ENCODE data around the gene PIM1. TPM values are rescaled to one million over a fixed set of nuclear protein-coding genes. Genes with fewer than 3 reads are reported as not detected.
A peak's percentile ranks its signal among the peaks of the same experiment; 100 is the strongest.

PIM1 gene
- total and polyA plus RNA-seq, 9 of the 15 experiments (the other 6 are each of a cell fraction or from before 2014, with no cell fraction given), result 19.0 to 789 (median 212) TPM

GRCh38 chr6:37127961-37128862 lies 41.7 kb upstream of the PIM1 start (continued):
- TF ChIP-seq ZNF395 (CRISPR knock-in tag; IDR thresholded peaks at IDR 0.05), result peak; percentile 71; the same call in 1 of the 2 replicates
- TF ChIP-seq CREB3L1 (IDR thresholded peaks at IDR 0.05; ENCODE audit: borderline replicate concordance, low read depth), result peak; percentile 45; the same call in 1 of the 2 replicates
- TF ChIP-seq HOMEZ (CRISPR knock-in tag; IDR thresholded peaks at IDR 0.05), result no peak
- TF ChIP-seq ZNF584 (CRISPR knock-in tag; IDR thresholded peaks at IDR 0.05; ENCODE audit: low read depth), result peak; percentile 44; the same call in 1 of the 2 replicates
- 0 out of 4 replicates have a peak, but pooled peaks of 1 of the 2 experiments have one; percentile 22 for TF ChIP-seq ARNT (IDR thresholded peaks at IDR 0.05)
- 0 out of 2 replicates have a peak, but pooled peaks have one; percentile 21 for TF ChIP-seq NFE2L1 (tag; IDR thresholded peaks at IDR 0.05; ENCODE audit: borderline replicate concordance, low read depth)
- TF ChIP-seq E2F8 (IDR thresholded peaks at IDR 0.05; ENCODE audit: low read depth, partially characterized antibody), result peak; percentile 9
- TF ChIP-seq BACH1 (tag; IDR thresholded peaks at IDR 0.05), result peak; percentile 90
- 0 out of 2 replicates have a peak, but pooled peaks have one; percentile 21 for TF ChIP-seq MEF2D (tag; conservative IDR thresholded peaks at IDR 0.05; ENCODE audit: low read depth)
- TF ChIP-seq ARID1B (IDR thresholded peaks at IDR 0.05), result 0 out of 2 replicates have a peak, but pooled peaks have one; percentile 21
- peak in 1 of 2 experiments; percentile 78; a peak in 1 of 4 replicates for TF ChIP-seq SRF (CRISPR knock-in tag; IDR thresholded peaks at IDR 0.05)
- peak; percentile 58; the same call in 1 of the 2 replicates for TF ChIP-seq NFRKB (IDR thresholded peaks at IDR 0.05; ENCODE audit: low read depth)
- peak; percentile 60; the same call in 1 of the 2 replicates for TF ChIP-seq FOSL1 (tag; conservative IDR thresholded peaks at IDR 0.05)
- no peak for TF ChIP-seq ZNF175 (CRISPR knock-in tag; IDR thresholded peaks at IDR 0.05; ENCODE audit: low read depth)
